A549 (cell line): Measurements from ENCODE around the gene ASB13. TPM values are rescaled to one million over a fixed set of nuclear protein-coding genes. Genes with fewer than 3 reads are reported as not detected.

Experiments
- ATAC-seq, 2 experiments: fragments of 200-7000 bp in 1 of 2; fragments of >200 bp in 1 of 2; cut with Nextera tagmentation in 1 of 2; cut with Tn5 transposase in 1 of 2; 3 replicates each; pipeline versions ENCODE4 v1.8.0 to v1.9.1; 2018 to 2020; ENCODE audit warnings: mild to moderate bottlenecking in 1 of 2, moderate library complexity in 1 of 2
- CTCF ChIA-PET: fragments of 300-600 bp; sonication (Branson Sonifier 250); formaldehyde crosslinking; extraction: SDS; loops from one replicate; lab custom pipeline; 2021; ENCODE audit warnings: antibody characterized with exemption, inconsistent platforms; lab: Yijun Ruan, JAX
- POLR2A ChIA-PET: fragments of 350-600 bp; formaldehyde crosslinking; extraction: SDS; loops from one replicate; lab custom pipeline; 2021; ENCODE audit warnings: antibody characterized with exemption, inconsistent platforms; lab: Yijun Ruan, JAX
- DNase-seq, 2 experiments: peaks; one replicate each; pipeline versions ENCODE4 v3.0.0 to v3.0.0-alpha.2; 2011 to 2016; ENCODE audit warnings: low read depth in 1 of 2, low spot score in 1 of 2
- FAIRE-seq: peaks from 2 replicates; lab custom pipeline; 2011; peaks lifted over from hg19 to GRCh38; lab: Jason Lieb, UNC
- H3K27ac ChIP-seq, 2 experiments: fragments of >200 bp; sonication (Bioruptor Twin); formaldehyde crosslinking; 3 replicates each; pipeline ENCODE4 v1.5.1; 2016 to 2017
- H3K4me1 ChIP-seq: fragments of >200 bp; sonication (Bioruptor Twin); formaldehyde crosslinking; 3 replicates; pipeline ENCODE4 v1.6.1; 2016
- H3K4me2 ChIP-seq: fragments of >200 bp; sonication (Bioruptor Twin); formaldehyde crosslinking; 3 replicates; pipeline ENCODE4 v1.6.1; 2016
- H3K4me3 ChIP-seq: fragments of >200 bp; sonication (Bioruptor Twin); formaldehyde crosslinking; 3 replicates; pipeline ENCODE4 v1.5.1; 2016
- H3K9me3 ChIP-seq: fragments of >200 bp; sonication (Bioruptor Twin); formaldehyde crosslinking; 3 replicates; pipeline ENCODE4 v1.6.1; 2016
- CEBPB ChIP-seq, 2 experiments: fragments of >200 bp in 1 of 2; sonication (Bioruptor Twin) in 1 of 2; formaldehyde crosslinking in 1 of 2; IDR thresholded peaks; 2 replicates each; pipeline ENCODE4 v1.6.1; 2012 to 2016
- FOSB ChIP-seq: fragments of 250-450 bp; sonication (Bioruptor Pico); IDR thresholded peaks from 2 replicates; pipeline ENCODE4 v1.5.0; 2020; ENCODE audit warnings: mild to moderate bottlenecking, moderate library complexity
- FOSL2 ChIP-seq, 2 experiments: fragments of 450-650 bp in 1 of 2; fragments of >200 bp in 1 of 2; sonication (Bioruptor Twin) in 1 of 2; formaldehyde crosslinking; IDR thresholded peaks; 2 replicates each; pipeline versions ENCODE4 v1.5.0 to v1.6.1; 2016 to 2020; ENCODE audit warnings: mild to moderate bottlenecking in 1 of 2, moderate library complexity in 1 of 2
- HES2 ChIP-seq: fragments of >200 bp; sonication (Bioruptor Twin); formaldehyde crosslinking; IDR thresholded peaks from 2 replicates; pipeline ENCODE4 v1.6.1; 2016
- HEYL ChIP-seq: fragments of 250-450 bp; sonication (Bioruptor Pico); IDR thresholded peaks from 2 replicates; pipeline ENCODE4 v1.8.0; 2021; ENCODE audit warnings: mild to moderate bottlenecking, moderate library complexity
- KDM5A ChIP-seq: fragments of 200-600 bp; sonication (generic); IDR thresholded peaks from 2 replicates; pipeline ENCODE4 v1.6.1; 2016; ENCODE audit warnings: antibody characterized with exemption, mild to moderate bottlenecking
- MAFK ChIP-seq: fragments of 450-650 bp; IDR thresholded peaks from 2 replicates; pipeline ENCODE4 v1.6.1; 2014; ENCODE audit not compliant: partially characterized antibody
- MAZ ChIP-seq: fragments of 150-350 bp; IDR thresholded peaks from 2 replicates; pipeline ENCODE4 v1.6.1; 2014; ENCODE audit warnings: antibody characterized with exemption, low read depth, low read length, borderline replicate concordance
- MYC ChIP-seq: IDR thresholded peaks from 2 replicates; pipeline ENCODE4 v1.6.1; 2012; ENCODE audit warnings: mild to moderate bottlenecking, inconsistent platforms, low read length, improper control_type of control experiment, borderline replicate concordance
- NFE2L2 ChIP-seq: fragments of 150-350 bp; conservative IDR thresholded peaks from 2 replicates; pipeline ENCODE4 v1.6.1; 2014; ENCODE audit warnings: low read length
- NR3C1 ChIP-seq: fragments of >200 bp; sonication (Bioruptor Twin); formaldehyde crosslinking; IDR thresholded peaks from 3 replicates; pipeline ENCODE4 v1.6.1; 2017
- POLR2A ChIP-seq: IDR thresholded peaks from 2 replicates; pipeline ENCODE4 v1.6.1; 2012; ENCODE audit warnings: mild to moderate bottlenecking, low read length
- POLR2AphosphoS2 ChIP-seq: conservative IDR thresholded peaks from 2 replicates; pipeline ENCODE4 v1.6.1; 2012; ENCODE audit warnings: low read length, improper control_type of control experiment, inconsistent platforms
- ZC3H11A ChIP-seq: fragments of 450-650 bp; IDR thresholded peaks from 2 replicates; pipeline ENCODE4 v1.6.1; 2014; ENCODE audit warnings: antibody characterized with exemption, mild to moderate bottlenecking
- WGBS: methylation state at CpG from one replicate; pipeline ENCODE4 v1.1.6; 2017; ENCODE audit errors: missing lambda C conversion rate; 5-methylcytosine and 5-hydroxymethylcytosine counted together
- polyA plus RNA-seq, 4 experiments: library from polyadenylated mRNA; depleted of rRNA in 3 of 4; stranded (reverse); fragments of >200 nt; fragmentation: RNase III in 1 of 4; extraction: RNeasy Plus Mini Kit Qiagen cat#74134 plus additional on column Dnase treatment in 1 of 4; gene quantifications; 2 replicates in 3 of 4; 3 replicates in 1 of 4; pipeline ENCODE4 v1.2.3, GENCODE V29; 2011 to 2017
- TF ChIP-seq, protein P1 (sequence below): IDR thresholded peaks from 2 replicates; pipeline ENCODE4 v1.6.1; 2012
- TF ChIP-seq, protein P2 (sequence below): fragments of 250-450 bp; sonication (Bioruptor Pico); IDR thresholded peaks from 2 replicates; pipeline ENCODE4 v1.5.0; 2021; ENCODE audit warnings: mild to moderate bottlenecking, moderate library complexity, borderline replicate concordance
- TF ChIP-seq, protein P3 (sequence below): fragments of >200 bp; sonication (Bioruptor Twin); formaldehyde crosslinking; IDR thresholded peaks from 3 replicates; pipeline ENCODE4 v1.5.1; 2016

The ASB13 gene
- polyA plus RNA-seq, 2 of the 4 experiments (the other 2 are of a cell fraction) = 10.9 to 12.9 TPM

GRCh38 chr10:5632446-5632845, 33.9 kb downstream of the ASB13 start:
- peaks cover 27% of the 10 kb centered on the region for H3K4me1 ChIP-seq
- FAIRE-seq = no peak
- POLR2A ChIA-PET = no interaction called here
- H3K27ac ChIP-seq = peak overlapping the region; percentile 57 to 60; a peak in 5 of 6 replicates
- H3K9me3 ChIP-seq = no peaks in the 10 kb centered on the region
- peak; percentile 65 for DNase-seq
- peak overlapping the region; percentile 73 for H3K4me2 ChIP-seq
- TF ChIP-seq FOSB = no peak
- TF ChIP-seq HES2 = no peak
- peak in 1 of 2 experiments; percentile 59; a peak in 1 of 4 replicates for TF ChIP-seq CEBPB (IDR thresholded peaks at IDR 0.05)
- peak; percentile 32; the same call in 1 of the 2 replicates for TF ChIP-seq FOSL2 (IDR thresholded peaks at IDR 0.05)
- peak; percentile 81 for TF ChIP-seq FOSL2 (CRISPR knock-in tag; IDR thresholded peaks at IDR 0.05)
- no peak for TF ChIP-seq POLR2A
- no peak for TF ChIP-seq KDM5A
- no peak for TF ChIP-seq POLR2AphosphoS2
- no peak for TF ChIP-seq ZC3H11A
- WGBS = 24% methylated on average over 4 of the region's 4 CpGs
- CTCF ChIA-PET = interaction anchor here (0.9 to 5.2 kb wide), 3 partner anchors 9 to 189 kb away, joined by 4 to 47 read pairs (median 38); no protein-coding TSS in a partner anchor
- no peak overlapping the region for H3K4me3 ChIP-seq
- peak; percentile 65 to 74 for ATAC-seq

DNA sequence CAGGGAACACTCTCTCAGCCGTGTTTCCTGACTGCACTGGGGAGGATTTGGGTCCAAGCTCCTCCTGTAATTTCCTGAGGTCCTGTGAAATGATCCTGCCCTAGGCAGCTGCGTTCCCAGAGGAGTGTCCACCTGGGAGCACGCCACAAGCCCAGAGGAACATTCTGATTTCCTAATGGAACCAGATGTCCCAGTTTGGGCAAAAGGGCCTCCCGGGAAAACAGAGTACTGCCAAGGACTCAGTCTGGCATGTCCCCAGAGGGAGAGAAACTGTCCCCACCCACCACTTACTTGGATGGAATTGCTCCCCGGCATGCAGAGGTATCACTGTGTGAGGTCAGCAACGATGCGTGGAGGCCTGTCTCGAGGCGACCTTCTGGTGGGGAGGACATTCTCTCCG, 34.5 kb downstream of the ASB13 start:
- 33% methylated on average over 10 of the region's 10 CpGs for WGBS
- H3K4me3 ChIP-seq = no peak overlapping the region
- no peak for TF ChIP-seq MAFK
- no peak for TF ChIP-seq NR3C1
- TF ChIP-seq HEYL = no peak
- no peak for TF ChIP-seq CEBPB (IDR thresholded peaks at IDR 0.05)
- TF ChIP-seq MYC = no peak
- TF ChIP-seq, protein P1, sequence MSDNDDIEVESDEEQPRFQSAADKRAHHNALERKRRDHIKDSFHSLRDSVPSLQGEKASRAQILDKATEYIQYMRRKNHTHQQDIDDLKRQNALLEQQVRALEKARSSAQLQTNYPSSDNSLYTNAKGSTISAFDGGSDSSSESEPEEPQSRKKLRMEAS = 0 out of 2 replicates have a peak, but pooled peaks have one; percentile 22
- H3K27ac ChIP-seq = peak overlapping the region; percentile 54 to 60
- peaks cover 27% of the 10 kb centered on the region for H3K4me1 ChIP-seq
- no peak for DNase-seq
- peak overlapping the region; percentile 73 for H3K4me2 ChIP-seq
- CTCF ChIA-PET = interaction anchor here (1.1 to 5.2 kb wide), 3 partner anchors 9 to 191 kb away, joined by 5 to 47 read pairs (median 38); no protein-coding TSS in a partner anchor
- peak; percentile 15 to 23; a peak in 3 of 6 replicates for ATAC-seq
- POLR2A ChIA-PET = no interaction called here
- H3K9me3 ChIP-seq = no peaks in the 10 kb centered on the region
- FAIRE-seq = no peak

- DNase-seq (no peak), FAIRE-seq (no peak), ATAC-seq (peak in 1 of 2 experiments; percentile 14; a peak in 2 of 6 replicates)
- TF ChIP-seq, protein P2, sequence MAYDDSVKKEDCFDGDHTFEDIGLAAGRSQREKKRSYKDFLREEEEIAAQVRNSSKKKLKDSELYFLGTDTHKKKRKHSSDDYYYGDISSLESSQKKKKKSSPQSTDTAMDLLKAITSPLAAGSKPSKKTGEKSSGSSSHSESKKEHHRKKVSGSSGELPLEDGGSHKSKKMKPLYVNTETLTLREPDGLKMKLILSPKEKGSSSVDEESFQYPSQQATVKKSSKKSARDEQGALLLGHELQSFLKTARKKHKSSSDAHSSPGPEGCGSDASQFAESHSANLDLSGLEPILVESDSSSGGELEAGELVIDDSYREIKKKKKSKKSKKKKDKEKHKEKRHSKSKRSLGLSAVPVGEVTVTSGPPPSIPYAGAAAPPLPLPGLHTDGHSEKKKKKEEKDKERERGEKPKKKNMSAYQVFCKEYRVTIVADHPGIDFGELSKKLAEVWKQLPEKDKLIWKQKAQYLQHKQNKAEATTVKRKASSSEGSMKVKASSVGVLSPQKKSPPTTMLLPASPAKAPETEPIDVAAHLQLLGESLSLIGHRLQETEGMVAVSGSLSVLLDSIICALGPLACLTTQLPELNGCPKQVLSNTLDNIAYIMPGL (CRISPR knock-in tag) = no peak
- no peak for TF ChIP-seq MAZ
- TF ChIP-seq, protein P3, sequence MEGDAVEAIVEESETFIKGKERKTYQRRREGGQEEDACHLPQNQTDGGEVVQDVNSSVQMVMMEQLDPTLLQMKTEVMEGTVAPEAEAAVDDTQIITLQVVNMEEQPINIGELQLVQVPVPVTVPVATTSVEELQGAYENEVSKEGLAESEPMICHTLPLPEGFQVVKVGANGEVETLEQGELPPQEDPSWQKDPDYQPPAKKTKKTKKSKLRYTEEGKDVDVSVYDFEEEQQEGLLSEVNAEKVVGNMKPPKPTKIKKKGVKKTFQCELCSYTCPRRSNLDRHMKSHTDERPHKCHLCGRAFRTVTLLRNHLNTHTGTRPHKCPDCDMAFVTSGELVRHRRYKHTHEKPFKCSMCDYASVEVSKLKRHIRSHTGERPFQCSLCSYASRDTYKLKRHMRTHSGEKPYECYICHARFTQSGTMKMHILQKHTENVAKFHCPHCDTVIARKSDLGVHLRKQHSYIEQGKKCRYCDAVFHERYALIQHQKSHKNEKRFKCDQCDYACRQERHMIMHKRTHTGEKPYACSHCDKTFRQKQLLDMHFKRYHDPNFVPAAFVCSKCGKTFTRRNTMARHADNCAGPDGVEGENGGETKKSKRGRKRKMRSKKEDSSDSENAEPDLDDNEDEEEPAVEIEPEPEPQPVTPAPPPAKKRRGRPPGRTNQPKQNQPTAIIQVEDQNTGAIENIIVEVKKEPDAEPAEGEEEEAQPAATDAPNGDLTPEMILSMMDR = peak; percentile 17; the same call in 1 of the 3 replicates
- no peak for TF ChIP-seq NFE2L2
- H3K4me2 ChIP-seq = no peak overlapping the region
- no peak overlapping the region for H3K4me3 ChIP-seq
- no peak overlapping the region; a peak in 1 of 6 replicates for H3K27ac ChIP-seq
- POLR2A ChIA-PET = interaction anchor here (1.0 kb wide), 1 partner anchor 184 kb away, joined by 3 read pairs; no protein-coding TSS in a partner anchor
- WGBS = 86% methylated on average over 8 of the region's 8 CpGs
- CTCF ChIA-PET = interaction anchor here (0.6 to 5.2 kb wide), 39 partner anchors 9 to 849 kb away, joined by 3 to 47 read pairs (median 4); no protein-coding TSS in a partner anchor
- peaks cover 27% of the 10 kb centered on the region for H3K4me1 ChIP-seq
- no peaks in the 10 kb centered on the region for H3K9me3 ChIP-seq
Measured at GRCh38 chr10:5630112-5630436, 36.3 kb downstream of the ASB13 start.
